Measurements from ENCODE around the gene CTNNA3.

DNA sequence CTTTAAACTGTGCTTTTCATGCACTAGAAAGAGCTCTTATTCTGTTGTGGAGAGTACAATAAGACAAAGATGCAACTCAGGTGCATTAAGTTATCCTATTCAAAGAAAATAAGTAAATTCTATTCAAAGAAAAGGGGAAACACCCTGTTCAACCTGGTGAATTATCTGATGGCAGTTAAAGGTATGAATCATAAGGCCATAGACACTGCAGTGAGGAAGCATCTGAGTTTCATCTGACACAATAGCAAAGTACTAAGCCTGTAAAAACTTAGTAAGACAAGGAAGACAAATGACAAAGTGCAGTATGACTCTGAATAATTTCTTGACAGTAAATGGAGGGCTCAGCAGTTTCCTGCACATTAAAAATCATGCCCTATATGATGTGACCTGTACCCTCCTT is 861.2 kb downstream of the CTNNA3 start:
- no peak for TF ChIP-seq POLR2AphosphoS5 (IDR thresholded peaks at IDR 0.05)
- TF ChIP-seq, protein P1, sequence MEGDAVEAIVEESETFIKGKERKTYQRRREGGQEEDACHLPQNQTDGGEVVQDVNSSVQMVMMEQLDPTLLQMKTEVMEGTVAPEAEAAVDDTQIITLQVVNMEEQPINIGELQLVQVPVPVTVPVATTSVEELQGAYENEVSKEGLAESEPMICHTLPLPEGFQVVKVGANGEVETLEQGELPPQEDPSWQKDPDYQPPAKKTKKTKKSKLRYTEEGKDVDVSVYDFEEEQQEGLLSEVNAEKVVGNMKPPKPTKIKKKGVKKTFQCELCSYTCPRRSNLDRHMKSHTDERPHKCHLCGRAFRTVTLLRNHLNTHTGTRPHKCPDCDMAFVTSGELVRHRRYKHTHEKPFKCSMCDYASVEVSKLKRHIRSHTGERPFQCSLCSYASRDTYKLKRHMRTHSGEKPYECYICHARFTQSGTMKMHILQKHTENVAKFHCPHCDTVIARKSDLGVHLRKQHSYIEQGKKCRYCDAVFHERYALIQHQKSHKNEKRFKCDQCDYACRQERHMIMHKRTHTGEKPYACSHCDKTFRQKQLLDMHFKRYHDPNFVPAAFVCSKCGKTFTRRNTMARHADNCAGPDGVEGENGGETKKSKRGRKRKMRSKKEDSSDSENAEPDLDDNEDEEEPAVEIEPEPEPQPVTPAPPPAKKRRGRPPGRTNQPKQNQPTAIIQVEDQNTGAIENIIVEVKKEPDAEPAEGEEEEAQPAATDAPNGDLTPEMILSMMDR (IDR thresholded peaks at IDR 0.05 in 8 of 11, conservative IDR thresholded peaks at IDR 0.05 in 3 of 11), result no peak
- no peak for TF ChIP-seq POLR2A (IDR thresholded peaks at IDR 0.05)

Data from spleen (tissue), 7 donors.